Panc1 (cell line): ENCODE data around the gene CFAP100. TPM values are rescaled to one million over a fixed set of nuclear protein-coding genes. Genes with fewer than 3 reads are reported as not detected.

Source experiments
- ATAC-seq: fragments of 200-7000 bp; cut with Tn5 transposase; 2 replicates; pipeline ENCODE4 v1.9.1; 2020; ENCODE audit warnings: mild to moderate bottlenecking, moderate library complexity
- BruUV-seq: library from RNA; stranded (reverse); fragments of 400-500 nt; replicated peaks from 2 replicates; lab custom pipeline; 2021; lab: Mats Ljungman, UMichigan
- CTCF ChIA-PET: fragments of 300-600 bp; sonication (Branson Sonifier 250); formaldehyde crosslinking; loops from one replicate; lab custom pipeline; 2022; ENCODE audit warnings: antibody characterized with exemption; lab: Charles Lee
- POLR2A ChIA-PET: fragments of 300-600 bp; sonication (Branson Sonifier 250); formaldehyde crosslinking; loops from one replicate; lab custom pipeline; 2022; ENCODE audit warnings: antibody characterized with exemption; lab: Charles Lee
- DNase-seq: peaks from one replicate; pipeline ENCODE4 v3.0.0-alpha.2; 2010; ENCODE audit warnings: low read depth, low spot score
- H3K27ac ChIP-seq: 2 replicates; pipeline ENCODE4 v1.5.1; 2011; ENCODE audit warnings: mild to moderate bottlenecking, low read length, inconsistent platforms
- H3K27me3 ChIP-seq: fragments of 200-500 bp; sonication (Bioruptor generic); 2 replicates; pipeline ENCODE4 v1.6.0; 2014; ENCODE audit warnings: low read length, inconsistent platforms; ENCODE audit not compliant: control insufficient read depth, insufficient read depth
- H3K36me3 ChIP-seq: fragments of 200-500 bp; sonication (Bioruptor generic); 2 replicates; pipeline ENCODE4 v1.5.1; 2014; ENCODE audit warnings: inconsistent platforms, mild to moderate bottlenecking, low read length, moderate library complexity; ENCODE audit not compliant: control insufficient read depth, insufficient read depth
- H3K4me1 ChIP-seq: 2 replicates; pipeline ENCODE4 v1.5.1; 2011; ENCODE audit warnings: inconsistent platforms, mild to moderate bottlenecking, low read length, moderate library complexity; ENCODE audit not compliant: control insufficient read depth, insufficient read depth
- H3K4me3 ChIP-seq, 2 experiments: 2 replicates each; pipeline ENCODE4 v1.5.1; 2011 to 2012; ENCODE audit warnings: low read depth in 2 of 2, low read length in 2 of 2, mild to moderate bottlenecking in 2 of 2, inconsistent platforms in 1 of 2, moderate library complexity in 1 of 2
- H3K9me3 ChIP-seq: fragments of 200-500 bp; sonication (Bioruptor generic); 2 replicates; pipeline ENCODE4 v1.5.1; 2014; ENCODE audit warnings: low read depth, mild to moderate bottlenecking, inconsistent platforms, low read length, moderate library complexity; ENCODE audit not compliant: control insufficient read depth, insufficient read depth
- CTCF ChIP-seq: fragments of 450-650 bp; IDR thresholded peaks from 2 replicates; pipeline ENCODE4 v1.5.1; 2017; ENCODE audit warnings: mild to moderate bottlenecking
- POLR2AphosphoS5 ChIP-seq: IDR thresholded peaks from 2 replicates; pipeline ENCODE4 v1.6.1; 2012; ENCODE audit warnings: mild to moderate bottlenecking, low read depth, low read length, moderate library complexity
- REST ChIP-seq, 2 experiments: IDR thresholded peaks; 2 replicates each; pipeline ENCODE4 v1.6.1; 2011 to 2012; ENCODE audit warnings: low read depth in 2 of 2, control low read depth in 1 of 2, low read length in 1 of 2, mild to moderate bottlenecking in 1 of 2, moderate library complexity in 1 of 2; ENCODE audit not compliant: insufficient read depth in 1 of 2
- SIN3A ChIP-seq: IDR thresholded peaks from 2 replicates; pipeline ENCODE4 v1.6.1; 2012; ENCODE audit warnings: low read depth, mild to moderate bottlenecking, low read length, moderate library complexity, borderline replicate concordance; ENCODE audit not compliant: insufficient read depth
- TCF7L2 ChIP-seq: IDR thresholded peaks from 2 replicates; pipeline ENCODE4 v1.6.1; 2011; ENCODE audit warnings: mild to moderate bottlenecking, low read depth, low read length, inconsistent platforms
- in situ Hi-C: cut with HindIII; loops from 2 replicates; pipeline ENCODE4 v1.10.0; 2016; ENCODE audit warnings: low sequenced_read_pairs, low pct_unique_long_range_greater_than_20kb
- intact Hi-C: fragments of 100-400 bp; cut with micrococcal nuclease; formaldehyde crosslinking; loops from one replicate; pipeline ENCODE4 v1.10.0; 2022; ENCODE audit not compliant: unreplicated experiment
- total RNA-seq: library from RNA; stranded (reverse); gene quantifications from one replicate; pipeline ENCODE4 v1.2.1, GENCODE V29; 2021; ENCODE audit not compliant: unreplicated experiment

Gene CFAP100
- total RNA-seq, 1 experiment from 2014 or later, result not detected

- ChIA-PET POLR2A (no interaction called here), CTCF (no interaction called here)
- Histone ChIP-seq H3K4me1 (no peaks in the 10 kb centered on the region), H3K36me3 (no peaks in the 10 kb centered on the region), H3K27ac (no peak overlapping the region), H3K27me3 (no peaks in the 10 kb centered on the region), H3K4me3 (no peak overlapping the region), H3K9me3 (no peaks in the 10 kb centered on the region)
- intact Hi-C loops, result no loop called here
- DNase-seq (no peak), ATAC-seq (no peak)
- no peak for TF ChIP-seq SIN3A
- TF ChIP-seq POLR2AphosphoS5, result no peak
- TF ChIP-seq CTCF, result no peak
- TF ChIP-seq TCF7L2, result no peak
- no peak for TF ChIP-seq REST (IDR thresholded peaks at IDR 0.05; ENCODE audit: insufficient read depth in 1 of 2, low read depth in 2 of 2, low read length in 1 of 2)
- no TSS peak for BruUV-seq
- in situ Hi-C loops, result no loop called here
Measured at GRCh38 chr3:126442856-126443242, 48.1 kb downstream of the CFAP100 start.

- in situ Hi-C loops (no loop called here), intact Hi-C loops (no loop called here)
- no peak for DNase-seq
- ChIA-PET POLR2A (no interaction called here), CTCF (no interaction called here)
- no peak overlapping the region for H3K27ac ChIP-seq
- ATAC-seq, result no peak
- TF ChIP-seq SIN3A (no peak), TCF7L2 (no peak), REST (IDR thresholded peaks at IDR 0.05; ENCODE audit: insufficient read depth in 1 of 2, low read depth in 2 of 2, low read length in 1 of 2) (no peak), CTCF (no peak), POLR2AphosphoS5 (no peak)
- H3K36me3 ChIP-seq, result 0 out of 2 replicates have a peak, but pooled peaks cover 2% of the 10 kb centered on the region
- no peaks in the 10 kb centered on the region for H3K4me1 ChIP-seq
- H3K27me3 ChIP-seq, result no peaks in the 10 kb centered on the region
- no peak overlapping the region for H3K4me3 ChIP-seq
- BruUV-seq, result no TSS peak
- H3K9me3 ChIP-seq, result no peaks in the 10 kb centered on the region
Measured at GRCh38 chr3:126445506-126445905, 50.8 kb downstream of the CFAP100 start.
